Measurements from ENCODE around the gene WIF1. TPM values are rescaled to one million over a fixed set of nuclear protein-coding genes. Genes with fewer than 3 reads are reported as not detected.

WIF1 gene
- total and polyA plus RNA-seq, 11 donors, result 0.08 TPM; not detected in 10

DNA sequence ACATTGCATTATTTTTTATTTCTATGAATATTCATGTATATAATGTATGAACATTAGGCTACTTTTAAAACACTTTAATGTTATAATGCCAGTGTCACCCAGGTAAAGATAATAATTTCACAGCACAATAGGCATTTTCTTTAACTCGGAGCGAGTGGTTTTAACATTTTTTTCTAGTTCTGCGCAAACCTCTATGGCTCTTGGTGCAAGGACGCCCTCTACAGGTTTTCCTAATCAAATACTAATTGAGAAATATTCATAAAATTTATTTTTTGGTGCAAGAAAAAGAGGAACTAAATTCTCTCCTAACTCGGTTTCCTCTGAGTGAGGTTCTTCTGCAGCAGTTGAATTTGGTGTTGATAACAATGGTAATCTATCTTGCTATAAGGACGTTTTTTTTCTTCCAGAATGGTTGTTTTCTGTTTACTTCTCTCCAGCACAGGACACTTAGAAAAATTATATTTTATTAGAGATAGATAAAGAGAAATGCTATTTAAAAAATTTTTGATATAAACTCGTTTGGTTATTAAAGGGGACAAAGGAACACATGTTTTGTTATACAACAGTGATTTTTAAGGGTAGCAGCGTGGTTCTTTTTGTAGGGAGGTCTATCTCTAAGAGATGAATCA, 2.4 kb upstream of the WIF1 start:
- Histone ChIP-seq H3K27me3 (peaks cover 21 to 90% (median 42%) of the 10 kb centered on the region in 9 donors), H3K36me3 (no peaks in the 10 kb centered on the region), H3K27ac (no peak overlapping the region), H3K4me1 (peaks cover 0 to 13% (median 5%) of the 10 kb centered on the region in 12 donors), H3K4me3 (no peak overlapping the region), H3K9me3 (no peaks in the 10 kb centered on the region)
- DNase-seq, result no peak
- TF ChIP-seq, protein P1, sequence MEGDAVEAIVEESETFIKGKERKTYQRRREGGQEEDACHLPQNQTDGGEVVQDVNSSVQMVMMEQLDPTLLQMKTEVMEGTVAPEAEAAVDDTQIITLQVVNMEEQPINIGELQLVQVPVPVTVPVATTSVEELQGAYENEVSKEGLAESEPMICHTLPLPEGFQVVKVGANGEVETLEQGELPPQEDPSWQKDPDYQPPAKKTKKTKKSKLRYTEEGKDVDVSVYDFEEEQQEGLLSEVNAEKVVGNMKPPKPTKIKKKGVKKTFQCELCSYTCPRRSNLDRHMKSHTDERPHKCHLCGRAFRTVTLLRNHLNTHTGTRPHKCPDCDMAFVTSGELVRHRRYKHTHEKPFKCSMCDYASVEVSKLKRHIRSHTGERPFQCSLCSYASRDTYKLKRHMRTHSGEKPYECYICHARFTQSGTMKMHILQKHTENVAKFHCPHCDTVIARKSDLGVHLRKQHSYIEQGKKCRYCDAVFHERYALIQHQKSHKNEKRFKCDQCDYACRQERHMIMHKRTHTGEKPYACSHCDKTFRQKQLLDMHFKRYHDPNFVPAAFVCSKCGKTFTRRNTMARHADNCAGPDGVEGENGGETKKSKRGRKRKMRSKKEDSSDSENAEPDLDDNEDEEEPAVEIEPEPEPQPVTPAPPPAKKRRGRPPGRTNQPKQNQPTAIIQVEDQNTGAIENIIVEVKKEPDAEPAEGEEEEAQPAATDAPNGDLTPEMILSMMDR (IDR thresholded peaks at IDR 0.05), result peak; percentile 36 to 69 (median 60)
- TF ChIP-seq POLR2A (IDR thresholded peaks at IDR 0.05), result no peak
- intact Hi-C loops (cut with DNase I), result loop anchor here in 8 of 10 donors (2.0 to 10.0 kb wide), 9 partner anchors 111 to 329 kb away; no protein-coding TSS in a partner anchor
- 12 to 15% (median 14%) methylated on average over 8 of the region's 8 CpGs for WGBS, 4 donors
- no peak for ATAC-seq

DNA sequence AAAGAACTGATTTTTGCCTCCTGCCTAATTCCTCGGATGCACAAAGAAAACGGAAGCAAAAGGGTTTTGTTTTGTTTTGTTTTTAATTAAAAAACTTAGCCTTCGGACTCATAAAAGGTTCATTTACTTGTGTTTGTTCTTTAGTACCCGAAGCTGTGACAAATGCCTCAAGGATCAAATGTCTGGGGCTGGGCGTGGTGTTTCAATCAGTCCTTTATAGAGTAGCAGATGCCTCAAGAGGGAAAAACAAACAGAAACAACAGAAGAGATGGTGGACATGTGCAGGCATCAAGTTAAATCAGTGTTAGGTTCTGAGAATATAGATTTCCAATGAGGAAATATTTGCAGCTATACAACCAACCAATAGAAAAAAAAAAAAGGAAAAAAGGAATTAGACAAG, 1.6 kb upstream of the WIF1 start:
- intact Hi-C loops (cut with DNase I), result loop anchor here in 8 of 10 donors (2.0 to 10.0 kb wide), 9 partner anchors 112 to 328 kb away; no protein-coding TSS in a partner anchor
- Histone ChIP-seq H3K4me1 (peaks cover 0 to 13% (median 5%) of the 10 kb centered on the region in 12 donors), H3K27me3 (peaks cover 21 to 90% (median 51%) of the 10 kb centered on the region in 9 donors), H3K36me3 (no peaks in the 10 kb centered on the region), H3K9me3 (no peaks in the 10 kb centered on the region), H3K4me3 (peak overlapping the region in 1 of 12 donors; percentile 10), H3K27ac (no peak overlapping the region)
- no peak for DNase-seq
- no peak for TF ChIP-seq POLR2A (IDR thresholded peaks at IDR 0.05)
- TF ChIP-seq, protein P1 (IDR thresholded peaks at IDR 0.05), result no peak
- ATAC-seq, result no peak
- WGBS, 4 donors, result 75 to 85% (median 79%) methylated on average over 5 of the region's 5 CpGs

DNA sequence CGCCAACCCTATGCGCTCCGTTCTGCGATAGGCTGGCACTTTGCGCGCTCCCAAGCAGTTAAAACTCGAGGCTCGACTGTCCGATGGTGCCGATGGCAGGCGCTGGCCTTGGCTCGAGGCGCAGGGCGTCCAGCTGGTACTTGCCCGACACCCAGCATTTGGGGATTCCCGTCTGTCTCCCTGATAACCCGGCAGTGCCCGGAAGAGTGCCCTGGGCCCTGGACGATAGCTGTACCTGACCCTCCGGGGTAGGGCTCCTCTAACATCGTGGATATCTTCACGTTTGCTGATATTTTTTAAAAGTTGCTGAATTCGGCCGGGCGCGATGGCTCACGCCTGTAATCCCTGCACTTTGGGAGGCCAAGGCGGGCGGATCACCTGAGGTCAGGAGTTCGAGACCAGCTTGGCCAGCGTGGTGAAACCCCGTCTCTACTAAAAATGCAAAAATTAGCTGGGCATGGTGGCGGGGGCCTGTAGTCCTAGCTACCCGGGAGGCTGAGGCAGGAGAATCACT, 908 bp upstream of the WIF1 start:
- Histone ChIP-seq H3K9me3 (no peaks in the 10 kb centered on the region), H3K36me3 (no peaks in the 10 kb centered on the region), H3K27me3 (peaks cover 21 to 94% (median 57%) of the 10 kb centered on the region in 9 donors), H3K4me3 (no peak overlapping the region), H3K4me1 (peaks cover 0 to 13% (median 5%) of the 10 kb centered on the region in 12 donors), H3K27ac (no peak overlapping the region)
- intact Hi-C loops (cut with DNase I), result loop anchor here in 8 of 10 donors (2.0 to 10.0 kb wide), 9 partner anchors 113 to 327 kb away; no protein-coding TSS in a partner anchor
- no peak for ATAC-seq
- 68 to 78% (median 74%) methylated on average over 34 of the region's 34 CpGs for WGBS, 4 donors
- peak in 1 of 5 donors; percentile 49 for DNase-seq
- no peak for TF ChIP-seq POLR2A (IDR thresholded peaks at IDR 0.05)
- TF ChIP-seq, protein P1 (IDR thresholded peaks at IDR 0.05), result no peak

DNA sequence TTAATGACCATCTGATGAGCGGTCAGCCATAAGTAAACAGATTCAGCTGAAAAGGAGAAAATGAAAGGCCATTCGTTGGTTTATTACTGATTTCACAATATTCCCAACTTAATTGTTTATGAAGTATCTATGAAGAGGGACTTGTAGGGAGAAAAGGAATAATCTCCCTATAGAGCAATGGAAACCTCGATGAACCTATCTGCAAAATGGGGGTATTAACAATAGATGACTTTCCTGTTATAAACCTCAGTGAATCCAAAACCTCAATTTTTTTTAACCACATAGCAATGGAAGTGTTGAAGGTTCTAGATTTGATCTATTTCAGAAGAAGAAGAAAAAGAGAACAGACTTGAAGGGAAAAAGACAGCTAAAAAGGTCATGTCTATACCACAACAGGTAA, 2.0 kb downstream of the WIF1 start:
- ATAC-seq (no peak), DNase-seq (no peak)
- Histone ChIP-seq H3K4me1 (peaks cover 0 to 10% (median 4%) of the 10 kb centered on the region in 12 donors), H3K27ac (no peak overlapping the region), H3K27me3 (peaks cover 14 to 88% (median 51%) of the 10 kb centered on the region in 9 donors), H3K9me3 (no peaks in the 10 kb centered on the region), H3K36me3 (no peaks in the 10 kb centered on the region), H3K4me3 (no peak overlapping the region)
- intact Hi-C loops (cut with DNase I), result loop anchor here in 1 of 10 donors (10.0 kb wide), 1 partner anchor 224 kb away; no protein-coding TSS in a partner anchor
- TF ChIP-seq, protein P1 (IDR thresholded peaks at IDR 0.05), result no peak
- no peak for TF ChIP-seq POLR2A (IDR thresholded peaks at IDR 0.05)
- WGBS, 4 donors, result 89 to 94% (median 90%) methylated on average over 3 of the region's 3 CpGs
